Stomach (tissue), 9 donors: ENCODE results near the gene NFATC2. TPM values are rescaled to one million over a fixed set of nuclear protein-coding genes. Genes with fewer than 3 reads are reported as not detected.

Experiments used
- DNase-seq, 2 donors: peaks; one replicate each; pipeline versions ENCODE4 v3.0.0 to v3.0.0-alpha.2; 2013 to 2019
- H3K27ac ChIP-seq, 5 donors: fragments of 200-600 bp in 4 of 5; sonication (generic) in 4 of 5; one replicate each; pipeline ENCODE4 v1.5.1; 2013 to 2019; ENCODE audit warnings: mild to moderate bottlenecking in 1 of 5, moderate library complexity in 1 of 5
- H3K27me3 ChIP-seq, 3 donors: fragments of 200-600 bp; sonication (generic); one replicate each; pipeline ENCODE4 v1.5.1; 2017 to 2019; ENCODE audit warnings: mixed run types in 1 of 3
- H3K36me3 ChIP-seq, 4 donors: fragments of 200-600 bp; sonication (generic); 1 replicate in 3 of 4; 2 replicates in 1 of 4; pipeline ENCODE4 v1.5.1; 2016 to 2019
- H3K4me1 ChIP-seq, 4 donors: fragments of 200-600 bp; sonication (generic); one replicate each; pipeline ENCODE4 v1.5.1; 2016 to 2019
- H3K4me3 ChIP-seq, 4 donors: fragments of 200-600 bp; sonication (generic) in 3 of 4; one replicate each; pipeline ENCODE4 v1.5.1; 2016 to 2019; ENCODE audit warnings: mild to moderate bottlenecking in 1 of 4
- H3K9me3 ChIP-seq, 4 donors: fragments of 200-600 bp; sonication (generic); one replicate each; pipeline ENCODE4 v1.5.1; 2016 to 2019
- CTCF ChIP-seq, 7 experiments: fragments of 450-650 bp in 4 of 7; fragments of 200-600 bp in 3 of 7; sonication (generic) in 3 of 7; IDR thresholded peaks; one replicate each; pipeline ENCODE4 v1.5.1; 2016 to 2019; ENCODE audit warnings: antibody characterized with exemption in 7 of 7, control low read depth in 2 of 7, mild to moderate bottlenecking in 1 of 7
- EP300 ChIP-seq: sonication (generic); formaldehyde crosslinking; IDR thresholded peaks from one replicate; pipeline ENCODE4 v1.6.1; 2017; ENCODE audit warnings: antibody characterized with exemption
- POLR2A ChIP-seq, 4 donors: fragments of 450-650 bp; IDR thresholded peaks; one replicate each; pipeline ENCODE4 v1.6.1; 2016; ENCODE audit warnings: antibody characterized with exemption in 4 of 4, control low read depth in 2 of 4, mild to moderate bottlenecking in 1 of 4, moderate library complexity in 1 of 4
- POLR2AphosphoS5 ChIP-seq, 3 donors: sonication (generic); formaldehyde crosslinking; IDR thresholded peaks; one replicate each; pipeline ENCODE4 v1.6.1; 2016; ENCODE audit warnings: antibody characterized with exemption in 3 of 3
- WGBS, 5 donors: extraction: QIAGEN DNeasy Blood & Tissue Kit in 3 of 5; methylation state at CpG; one replicate each; pipeline versions ENCODE4 v1.1.5 to v1.1.7; 2013 to 2018; 5-methylcytosine and 5-hydroxymethylcytosine counted together
- intact Hi-C: fragments of 100-400 bp; cut with DNase I; formaldehyde crosslinking; loops from one replicate; pipeline ENCODE4 v1.15.1; 2023; ENCODE audit warnings: low total_unique reads
- polyA plus RNA-seq, 3 donors: library from polyadenylated mRNA; stranded (reverse); fragments of 200-250 nt; gene quantifications; one replicate each; pipeline ENCODE4 v1.2.3, GENCODE V29; 2013
- total RNA-seq, 5 donors: library from RNA; depleted of rRNA; stranded (reverse); fragments of >200 nt; gene quantifications; one replicate each; pipeline versions ENCODE4 v1.1.0 to v1.2.3, GENCODE V29; 2014 to 2016
- donor health status: healthy with polysubstance abuse.
- donor health status: Bipolar disorder and iron deficiency.
- donor health status: healthy.

NFATC2 gene
- total and polyA plus RNA-seq, 8 donors, result 1.4 to 31.9 (median 8.6) TPM

DNA sequence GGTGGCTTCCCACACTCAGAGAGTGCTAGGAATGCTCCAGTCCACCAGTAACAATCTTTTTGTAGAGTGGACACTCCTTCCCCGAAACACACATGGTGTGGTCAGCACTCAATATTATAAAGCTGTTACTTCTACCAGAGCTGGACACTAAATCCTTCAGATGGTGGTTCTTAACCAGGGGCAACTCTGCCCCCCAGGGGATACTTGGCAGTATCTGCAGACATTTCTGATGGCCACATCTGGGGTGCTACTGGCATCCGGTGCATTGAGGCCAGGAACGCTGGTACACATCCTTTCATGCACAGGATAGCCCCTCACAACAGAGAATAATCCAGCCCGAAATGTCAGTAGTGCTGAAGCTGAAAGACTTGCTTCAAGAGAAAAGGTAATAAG lies 124.4 kb downstream of the NFATC2 start:
- no peak for TF ChIP-seq POLR2A (IDR thresholded peaks at IDR 0.05)
- no peak for TF ChIP-seq EP300
- TF ChIP-seq POLR2AphosphoS5 (IDR thresholded peaks at IDR 0.05), result no peak
- TF ChIP-seq CTCF (IDR thresholded peaks at IDR 0.05), result no peak
- 79 to 98% (median 96%) methylated on average over 4 of the region's 4 CpGs for WGBS, 5 donors
- intact Hi-C loops, result no loop called here
- peak overlapping the region in 1 of 5 donors; percentile 18 for H3K27ac ChIP-seq
- no peak overlapping the region for H3K4me3 ChIP-seq
- H3K4me1 ChIP-seq, result peaks cover 0 to 8% (median 4%) of the 10 kb centered on the region in 4 donors
- no peaks in the 10 kb centered on the region for H3K27me3 ChIP-seq
- H3K36me3 ChIP-seq, result peaks cover 0 to 28% (median 9%) of the 10 kb centered on the region in 4 donors
- H3K9me3 ChIP-seq, result no peaks in the 10 kb centered on the region
- DNase-seq, result no peak

DNA sequence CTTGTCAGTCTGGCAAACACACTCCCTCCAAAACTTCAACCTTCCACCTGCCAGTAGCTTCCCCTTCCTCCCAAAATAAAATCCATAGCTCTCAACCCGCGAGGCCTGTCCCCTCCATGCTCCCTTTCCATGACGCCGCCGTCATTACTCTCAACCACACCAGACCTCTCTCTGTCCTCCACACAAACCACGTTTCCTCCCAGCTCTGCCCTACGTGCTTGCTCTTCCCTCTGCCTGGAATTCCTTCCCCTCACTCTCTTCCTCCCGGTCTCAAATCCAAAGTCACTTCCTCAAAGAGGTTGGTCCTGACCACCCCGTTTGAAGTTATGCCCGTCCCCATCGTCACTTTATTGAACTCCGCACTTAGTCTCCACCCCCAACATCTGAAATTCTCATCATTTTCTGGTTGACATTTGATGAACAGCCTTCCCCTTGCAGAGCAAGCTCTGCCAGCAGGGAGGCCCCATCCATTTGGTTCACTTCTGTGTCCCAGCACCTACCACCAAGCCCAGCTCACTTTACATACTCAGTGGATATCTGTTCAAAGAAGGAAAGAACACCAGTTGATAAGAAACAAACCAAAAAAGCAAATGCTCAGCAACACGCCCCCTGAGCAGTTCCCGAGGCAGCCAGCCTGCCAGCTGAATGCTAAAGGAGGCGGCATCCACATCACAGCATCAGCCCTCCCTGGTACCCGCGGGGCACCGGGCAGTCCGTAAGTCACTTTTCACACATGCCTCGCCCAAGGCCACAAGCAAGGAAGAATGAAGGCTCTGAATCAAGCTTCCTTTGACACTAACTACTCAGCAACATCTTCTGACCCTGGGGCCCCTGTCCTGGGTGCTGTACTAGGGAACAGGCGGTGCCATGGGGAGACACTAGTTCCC lies 125.0 kb downstream of the NFATC2 start:
- DNase-seq, result no peak
- H3K9me3 ChIP-seq, result no peaks in the 10 kb centered on the region
- no peaks in the 10 kb centered on the region for H3K27me3 ChIP-seq
- TF ChIP-seq CTCF (IDR thresholded peaks at IDR 0.05) (no peak), POLR2A (IDR thresholded peaks at IDR 0.05) (no peak), EP300 (no peak), POLR2AphosphoS5 (IDR thresholded peaks at IDR 0.05) (no peak)
- 70 to 78% (median 75%) methylated on average over 18 to 21 of the region's 21 CpGs for WGBS, 5 donors
- no peak overlapping the region for H3K4me3 ChIP-seq
- intact Hi-C loops, result no loop called here
- peaks cover 0 to 28% (median 9%) of the 10 kb centered on the region in 4 donors for H3K36me3 ChIP-seq
- peak overlapping the region in 3 of 5 donors; percentile 18 to 40 (median 32) for H3K27ac ChIP-seq
- peaks cover 0 to 15% (median 11%) of the 10 kb centered on the region in 4 donors for H3K4me1 ChIP-seq

GRCh38 chr20:51416532-51417249 lies 125.8 kb downstream of the NFATC2 start:
- Histone ChIP-seq H3K27me3 (no peaks in the 10 kb centered on the region), H3K4me1 (peaks cover 0 to 22% (median 16%) of the 10 kb centered on the region in 4 donors), H3K36me3 (peaks cover 0 to 24% (median 9%) of the 10 kb centered on the region in 4 donors), H3K27ac (peak overlapping the region in 4 of 5 donors; percentile 24 to 40 (median 35)), H3K9me3 (no peaks in the 10 kb centered on the region), H3K4me3 (no peak overlapping the region)
- DNase-seq, result no peak
- no peak for TF ChIP-seq POLR2AphosphoS5 (IDR thresholded peaks at IDR 0.05)
- TF ChIP-seq POLR2A (IDR thresholded peaks at IDR 0.05), result no peak
- no peak for TF ChIP-seq EP300
- TF ChIP-seq CTCF (IDR thresholded peaks at IDR 0.05), result no peak
- intact Hi-C loops, result no loop called here
- WGBS, 5 donors, result 74 to 83% (median 79%) methylated on average over 6 of the region's 6 CpGs

- no peak for DNase-seq
- WGBS, 5 donors, result 79 to 87% (median 84%) methylated on average over 5 of the region's 5 CpGs
- peaks cover 0 to 16% (median 11%) of the 10 kb centered on the region in 4 donors for H3K36me3 ChIP-seq
- H3K4me3 ChIP-seq, result no peak overlapping the region
- TF ChIP-seq CTCF (IDR thresholded peaks at IDR 0.05) (no peak), POLR2A (IDR thresholded peaks at IDR 0.05) (no peak), POLR2AphosphoS5 (IDR thresholded peaks at IDR 0.05) (no peak), EP300 (no peak)
- peaks cover 0 to 23% (median 18%) of the 10 kb centered on the region in 4 donors for H3K4me1 ChIP-seq
- peak overlapping the region in 4 of 5 donors; percentile 1 to 49 (median 38) for H3K27ac ChIP-seq
- H3K9me3 ChIP-seq, result no peaks in the 10 kb centered on the region
- intact Hi-C loops, result no loop called here
- no peaks in the 10 kb centered on the region for H3K27me3 ChIP-seq
Measured at GRCh38 chr20:51413857-51414256, 128.7 kb downstream of the NFATC2 start.
